Measurements from ENCODE around the gene ADGRG6. TPM values are rescaled to one million over a fixed set of nuclear protein-coding genes. Genes with fewer than 3 reads are reported as not detected.

ADGRG6 gene
- total and polyA plus RNA-seq, 4 donors, result 18.7 to 110 (median 45.7) TPM

- H3K4me3 ChIP-seq (ENCODE audit: low read depth in 1 of 3, low read length in 3 of 3), result no peak overlapping the region
- H3K9me3 ChIP-seq (ENCODE audit: control insufficient read depth in 4 of 4, low read length in 3 of 4), result no peaks in the 10 kb centered on the region
- H3K9ac ChIP-seq (ENCODE audit: low read depth in 1 of 2, low read length in 2 of 2), result no peak overlapping the region
- H3K36me3 ChIP-seq (ENCODE audit: control insufficient read depth in 4 of 4, insufficient read depth in 3 of 4, low read depth in 1 of 4, low read length in 3 of 4), result no peaks in the 10 kb centered on the region
- 78% methylated on average over 4 of the region's 4 CpGs for WGBS
- TF ChIP-seq FOXA2 (IDR thresholded peaks at IDR 0.05), result no peak
- TF ChIP-seq EGR1 (IDR thresholded peaks at IDR 0.05; ENCODE audit: low read depth in 2 of 2), result no peak
- no peak for TF ChIP-seq GABPA (IDR thresholded peaks at IDR 0.05 in 1 of 2, conservative IDR thresholded peaks at IDR 0.05 in 1 of 2)
- no peak for TF ChIP-seq FOXA1 (IDR thresholded peaks at IDR 0.05)
- TF ChIP-seq REST (IDR thresholded peaks at IDR 0.05), result no peak
- TF ChIP-seq ZBTB33 (IDR thresholded peaks at IDR 0.05), result no peak
- no peak for TF ChIP-seq HNF4G (IDR thresholded peaks at IDR 0.05)
- no peak for TF ChIP-seq MAX (IDR thresholded peaks at IDR 0.05)
- no peak for TF ChIP-seq HNF4A (conservative IDR thresholded peaks at IDR 0.05)
- TF ChIP-seq SP1 (IDR thresholded peaks at IDR 0.05), result no peak
- TF ChIP-seq CTCF (IDR thresholded peaks at IDR 0.05; ENCODE audit: low read depth, low read length, missing input control), result no peak
- TF ChIP-seq RXRA (IDR thresholded peaks at IDR 0.05), result no peak
- TF ChIP-seq TAF1 (conservative IDR thresholded peaks at IDR 0.05), result no peak
- no peak for TF ChIP-seq JUND (IDR thresholded peaks at IDR 0.05)
- TF ChIP-seq RAD21 (IDR thresholded peaks at IDR 0.05), result no peak
- no peak for TF ChIP-seq YY1 (IDR thresholded peaks at IDR 0.05)
- H3K27ac ChIP-seq (ENCODE audit: low read depth in 1 of 2, low read length in 2 of 2), result no peak overlapping the region
- no peaks in the 10 kb centered on the region for H3K4me1 ChIP-seq (ENCODE audit: control insufficient read depth in 4 of 4, insufficient read depth in 4 of 4, low read length in 3 of 4)
- no peaks in the 10 kb centered on the region for H3K27me3 ChIP-seq (ENCODE audit: control insufficient read depth in 4 of 4, insufficient read depth in 4 of 4, low read length in 3 of 4)
- DNase-seq (ENCODE audit: low spot score), result no peak
These were observed 179.7 kb downstream of the ADGRG6 start for GRCh38 chr6:142481466-142481865.

DNA sequence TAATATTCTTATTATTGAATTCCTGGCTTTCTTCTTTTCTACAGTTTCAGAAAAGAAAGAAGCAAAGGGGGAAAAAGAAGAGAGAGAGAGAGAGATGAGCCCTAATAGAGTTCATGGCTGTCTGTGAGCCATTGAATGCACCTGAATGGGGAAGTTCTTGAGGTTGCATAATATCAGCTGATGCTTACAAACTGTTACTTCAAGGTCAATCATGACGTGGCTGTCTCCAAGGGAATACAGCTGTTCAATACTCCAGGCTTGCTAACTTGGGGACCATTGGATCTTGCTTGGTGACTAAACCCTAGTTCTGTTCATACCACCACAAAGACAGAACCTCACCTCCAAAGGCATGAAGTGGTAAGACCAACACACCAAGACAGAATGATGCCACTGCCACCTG, 180.4 kb downstream of the ADGRG6 start:
- DNase-seq (ENCODE audit: low spot score), result no peak
- H3K4me1 ChIP-seq (ENCODE audit: control insufficient read depth in 4 of 4, insufficient read depth in 4 of 4, low read length in 3 of 4), result no peaks in the 10 kb centered on the region
- H3K4me3 ChIP-seq (ENCODE audit: low read depth in 1 of 3, low read length in 3 of 3), result no peak overlapping the region
- no peak overlapping the region for H3K27ac ChIP-seq (ENCODE audit: low read depth in 1 of 2, low read length in 2 of 2)
- H3K9ac ChIP-seq (ENCODE audit: low read depth in 1 of 2, low read length in 2 of 2), result no peak overlapping the region
- 12% methylated on average over 1 of the region's 1 CpG for WGBS
- TF ChIP-seq HNF4G (IDR thresholded peaks at IDR 0.05), result no peak
- TF ChIP-seq GABPA (IDR thresholded peaks at IDR 0.05 in 1 of 2, conservative IDR thresholded peaks at IDR 0.05 in 1 of 2), result no peak
- no peak for TF ChIP-seq EGR1 (IDR thresholded peaks at IDR 0.05; ENCODE audit: low read depth in 2 of 2)
- TF ChIP-seq TAF1 (conservative IDR thresholded peaks at IDR 0.05), result no peak
- no peak for TF ChIP-seq FOXA2 (IDR thresholded peaks at IDR 0.05)
- TF ChIP-seq, protein P1, sequence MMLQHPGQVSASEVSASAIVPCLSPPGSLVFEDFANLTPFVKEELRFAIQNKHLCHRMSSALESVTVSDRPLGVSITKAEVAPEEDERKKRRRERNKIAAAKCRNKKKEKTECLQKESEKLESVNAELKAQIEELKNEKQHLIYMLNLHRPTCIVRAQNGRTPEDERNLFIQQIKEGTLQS (IDR thresholded peaks at IDR 0.05), result no peak
- no peak for TF ChIP-seq SP1 (IDR thresholded peaks at IDR 0.05)
- TF ChIP-seq YY1 (IDR thresholded peaks at IDR 0.05), result no peak
- TF ChIP-seq HNF4A (conservative IDR thresholded peaks at IDR 0.05), result no peak
- no peak for TF ChIP-seq FOXA1 (IDR thresholded peaks at IDR 0.05)
- TF ChIP-seq ZBTB33 (IDR thresholded peaks at IDR 0.05), result no peak
- TF ChIP-seq CTCF (IDR thresholded peaks at IDR 0.05; ENCODE audit: low read depth, low read length, missing input control), result no peak
- no peak for TF ChIP-seq RXRA (IDR thresholded peaks at IDR 0.05)
- no peak for TF ChIP-seq RAD21 (IDR thresholded peaks at IDR 0.05)
- TF ChIP-seq NR2F2 (IDR thresholded peaks at IDR 0.05), result no peak
- TF ChIP-seq MAX (IDR thresholded peaks at IDR 0.05), result no peak
- H3K9me3 ChIP-seq (ENCODE audit: control insufficient read depth in 4 of 4, low read length in 3 of 4), result no peaks in the 10 kb centered on the region
- no peaks in the 10 kb centered on the region for H3K27me3 ChIP-seq (ENCODE audit: control insufficient read depth in 4 of 4, insufficient read depth in 4 of 4, low read length in 3 of 4)
- H3K36me3 ChIP-seq (ENCODE audit: control insufficient read depth in 4 of 4, insufficient read depth in 3 of 4, low read depth in 1 of 4, low read length in 3 of 4), result no peaks in the 10 kb centered on the region

All from liver (tissue), 9 donors.